GM12872 (cell line): ENCODE results near the gene CETN3.
A peak's percentile ranks its signal among the peaks of the same experiment; 100 is the strongest.

Source experiments
- CTCF ChIP-seq: IDR thresholded peaks from 3 replicates; pipeline ENCODE4 v1.5.1; 2011; ENCODE audit warnings: low read depth, mild to moderate bottlenecking, low read length, moderate library complexity; ENCODE audit not compliant: insufficient read depth

CETN3 gene

GRCh38 chr5:90421136-90421535, 11.6 kb upstream of the CETN3 start:
- TF ChIP-seq CTCF: peak; percentile 45; the same call in 2 of the 3 replicates

GRCh38 chr5:90418214-90418613, 8.7 kb upstream of the CETN3 start:
- TF ChIP-seq CTCF: no peak

- TF ChIP-seq CTCF: no peak
These were observed 714 bp upstream of the CETN3 start for GRCh38 chr5:90410178-90410762.

GRCh38 chr5:90408571-90409317, 812 bp downstream of the CETN3 start:
- TF ChIP-seq CTCF: no peak

GRCh38 chr5:90406466-90406865, 3.1 kb downstream of the CETN3 start:
- TF ChIP-seq CTCF: no peak

GRCh38 chr5:90402521-90403255, 6.9 kb downstream of the CETN3 start:
- TF ChIP-seq CTCF: no peak

- TF ChIP-seq CTCF: no peak
These were observed 10.3 kb downstream of the CETN3 start for GRCh38 chr5:90399251-90399650.
